Inflammatory macrophage treated with lipopolysaccharide for 1 hour (primary cell): ENCODE results near the gene SNAPC2.
"Not testable (repeated sequence)": the region's sequence is repeated elsewhere in the genome, so short reads cannot be mapped to it uniquely, and the experiment has no call there.

ENCODE experiments used
- DNase-seq, 2 donors: peaks; one replicate each; pipeline ENCODE4 v3.0.0-alpha.2; 2020 to 2022

The SNAPC2 gene

DNA sequence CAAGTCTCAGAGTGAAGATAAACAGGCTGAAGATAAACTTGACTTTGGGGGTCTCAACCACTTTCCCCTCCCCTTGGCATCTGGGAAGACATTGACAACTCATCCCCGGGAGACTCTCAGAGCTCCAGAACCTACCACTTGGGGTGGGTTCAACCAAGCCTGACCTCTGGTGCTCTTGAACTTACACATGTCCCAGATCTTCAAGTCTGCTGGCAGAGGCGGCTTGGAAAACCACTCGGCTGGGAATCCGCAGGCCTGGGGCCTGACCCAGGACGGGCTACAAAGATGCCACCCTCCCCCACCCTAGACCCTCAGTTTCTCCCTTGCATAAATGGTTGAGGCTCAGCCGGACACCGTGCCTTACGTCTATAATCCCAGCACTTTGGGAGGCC is 31.3 kb upstream of the SNAPC2 start:
- no peak for DNase-seq

DNA sequence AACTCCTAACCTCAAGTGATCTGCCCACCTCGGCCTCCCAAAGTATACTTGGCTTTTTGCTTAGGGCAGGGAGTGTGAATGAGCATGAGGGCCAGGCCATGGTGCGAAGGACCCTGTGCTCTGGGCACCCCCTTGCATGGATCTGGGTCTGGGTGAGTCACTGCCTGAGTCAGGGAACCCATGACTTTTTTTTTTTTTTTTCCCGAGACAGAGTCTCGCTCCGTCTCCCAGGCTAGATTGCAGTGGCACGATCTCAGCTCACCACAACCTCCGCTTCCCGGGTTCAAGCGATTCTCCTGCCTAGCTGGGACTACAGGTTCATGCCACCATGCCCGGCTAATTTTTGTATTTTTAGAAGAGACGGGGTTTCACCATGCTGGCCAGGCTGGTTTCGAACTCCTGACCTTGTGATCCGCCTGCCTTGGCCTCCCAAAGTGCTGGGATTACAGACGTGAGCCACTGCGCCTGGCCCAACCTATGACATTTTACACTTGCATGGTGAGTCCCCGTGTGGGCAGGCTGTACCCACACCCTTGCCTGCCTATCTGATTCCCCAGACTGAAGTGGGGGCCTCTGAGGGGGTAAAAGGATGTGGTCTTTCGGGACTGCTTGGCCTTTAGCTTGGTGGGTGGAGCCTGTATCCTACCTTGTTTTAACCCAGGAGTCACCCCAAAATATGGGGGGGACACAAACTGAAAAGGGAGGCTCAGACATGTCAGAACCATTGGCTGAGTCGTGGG is 26.6 kb upstream of the SNAPC2 start:
- not testable (repeated sequence) for DNase-seq

DNA sequence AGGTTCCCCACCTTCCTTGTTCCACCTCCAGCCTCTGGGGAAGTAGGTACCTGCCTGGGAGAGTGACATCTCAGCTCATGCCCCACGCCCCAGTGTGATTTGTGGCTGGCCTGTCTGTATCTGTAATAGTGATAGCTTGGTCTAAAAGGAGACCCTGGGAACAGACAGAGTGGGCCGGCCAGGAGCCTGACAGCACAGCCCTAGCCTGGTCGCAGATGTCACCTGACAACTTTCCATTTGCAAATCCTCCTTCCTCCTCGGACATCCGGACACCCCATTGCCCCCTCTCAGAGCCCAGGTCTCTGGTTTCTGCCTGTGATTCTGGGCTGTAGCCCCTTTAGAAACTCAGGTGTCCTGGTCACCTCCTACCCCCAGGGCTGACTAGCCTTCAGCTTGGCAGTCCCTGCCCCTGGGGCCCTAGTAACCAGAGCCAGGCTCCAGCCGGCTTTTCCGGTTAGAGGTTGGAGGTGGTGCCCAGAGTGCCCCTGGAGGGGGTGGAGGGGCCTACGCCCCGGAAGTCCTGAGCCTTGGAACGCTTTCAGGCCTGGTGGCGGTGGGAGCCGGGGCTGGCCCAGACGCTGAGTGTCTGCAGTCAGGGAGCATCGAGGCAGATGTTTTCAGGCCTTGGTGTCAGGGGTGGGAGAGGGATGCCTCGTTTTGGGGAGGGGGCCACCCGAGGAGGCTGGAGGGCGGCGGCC is 25.4 kb upstream of the SNAPC2 start:
- no peak for DNase-seq

DNA sequence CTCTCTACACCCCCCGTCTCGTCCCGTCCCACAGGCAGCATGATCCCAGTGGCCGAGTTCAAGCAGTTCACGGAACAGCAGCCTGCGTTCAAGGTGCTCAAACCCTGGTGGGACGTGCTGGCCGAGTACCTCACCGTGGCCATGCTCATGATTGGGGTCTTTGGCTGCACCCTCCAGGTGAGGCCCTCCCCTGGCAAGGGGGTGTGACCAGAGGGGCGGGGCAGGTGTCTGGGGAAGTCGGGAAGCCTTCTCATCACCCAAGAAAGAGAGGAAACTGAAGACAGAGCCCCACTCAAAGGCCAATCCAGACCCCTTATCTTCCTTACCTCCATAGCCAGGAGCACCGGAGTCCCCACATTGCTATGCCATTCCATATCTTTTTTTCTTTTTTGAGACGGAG is 24.6 kb upstream of the SNAPC2 start:
- DNase-seq = no peak

DNA sequence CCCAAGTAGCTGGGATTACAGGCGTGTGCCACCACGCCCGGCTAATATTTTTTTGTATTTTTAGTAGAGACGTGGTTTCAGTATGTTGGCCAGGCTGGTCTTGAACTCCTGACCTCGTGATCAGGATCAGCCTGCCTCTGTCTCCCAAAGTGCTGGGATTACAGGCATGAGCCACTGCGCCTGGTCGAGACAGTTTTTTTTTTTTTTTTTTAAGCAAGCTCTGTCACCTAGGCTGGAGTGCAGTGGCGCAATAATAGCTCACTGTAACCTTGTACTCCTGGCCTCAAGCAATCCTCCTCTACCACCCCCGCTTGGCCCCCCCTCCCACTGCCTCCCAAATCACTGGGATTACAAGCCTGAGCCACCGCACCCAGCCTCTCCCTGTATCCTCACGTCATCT is 22.8 kb upstream of the SNAPC2 start:
- no peak for DNase-seq

DNA sequence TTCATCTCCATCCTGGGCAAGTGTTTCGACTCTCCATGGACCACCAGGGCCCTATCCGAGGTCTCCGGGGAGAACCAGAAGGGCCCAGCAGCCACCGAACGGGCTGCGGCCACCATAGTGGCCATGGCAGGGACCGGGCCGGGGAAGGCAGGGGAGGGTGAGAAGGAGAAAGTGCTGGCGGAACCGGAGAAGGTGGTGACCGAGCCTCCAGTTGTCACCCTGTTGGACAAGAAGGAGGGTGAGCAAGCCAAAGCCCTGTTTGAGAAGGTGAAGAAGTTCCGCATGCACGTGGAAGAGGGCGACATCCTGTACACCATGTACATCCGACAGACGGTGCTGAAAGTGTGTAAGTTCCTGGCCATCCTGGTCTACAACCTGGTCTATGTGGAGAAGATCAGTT is 21.2 kb upstream of the SNAPC2 start:
- DNase-seq = no peak

DNA sequence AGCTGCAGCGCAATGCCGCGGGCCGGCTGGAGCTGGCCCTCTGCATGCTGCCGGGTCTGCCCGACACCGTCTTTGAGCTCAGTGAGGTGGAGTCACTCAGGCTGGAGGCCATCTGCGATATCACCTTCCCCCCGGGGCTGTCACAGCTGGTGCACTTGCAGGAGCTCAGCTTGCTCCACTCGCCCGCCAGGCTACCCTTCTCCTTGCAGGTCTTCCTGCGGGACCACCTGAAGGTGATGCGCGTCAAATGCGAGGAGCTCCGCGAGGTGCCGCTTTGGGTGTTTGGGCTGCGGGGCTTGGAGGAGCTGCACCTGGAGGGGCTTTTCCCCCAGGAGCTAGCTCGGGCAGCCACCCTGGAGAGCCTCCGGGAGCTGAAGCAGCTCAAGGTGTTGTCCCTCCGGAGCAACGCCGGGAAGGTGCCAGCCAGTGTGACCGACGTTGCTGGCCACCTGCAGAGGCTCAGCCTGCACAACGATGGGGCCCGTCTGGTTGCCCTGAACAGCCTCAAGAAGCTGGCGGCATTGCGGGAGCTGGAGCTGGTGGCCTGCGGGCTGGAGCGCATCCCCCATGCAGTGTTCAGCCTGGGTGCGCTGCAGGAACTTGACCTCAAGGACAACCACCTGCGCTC is 20.3 kb upstream of the SNAPC2 start:
- no peak for DNase-seq

DNA sequence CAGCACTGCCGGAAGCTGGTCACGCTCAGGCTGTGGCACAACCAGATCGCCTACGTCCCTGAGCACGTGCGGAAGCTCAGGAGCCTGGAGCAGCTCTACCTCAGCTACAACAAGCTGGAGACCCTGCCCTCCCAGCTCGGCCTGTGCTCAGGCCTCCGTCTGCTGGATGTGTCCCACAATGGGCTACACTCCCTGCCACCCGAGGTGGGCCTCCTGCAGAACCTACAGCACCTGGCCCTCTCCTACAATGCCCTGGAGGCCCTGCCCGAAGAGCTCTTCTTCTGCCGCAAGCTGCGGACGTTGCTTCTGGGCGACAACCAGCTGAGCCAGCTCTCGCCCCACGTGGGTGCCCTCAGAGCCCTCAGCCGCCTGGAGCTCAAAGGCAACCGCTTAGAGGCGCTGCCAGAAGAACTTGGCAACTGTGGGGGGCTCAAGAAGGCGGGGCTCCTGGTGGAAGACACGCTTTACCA is 19.7 kb upstream of the SNAPC2 start:
- no peak for DNase-seq

DNA sequence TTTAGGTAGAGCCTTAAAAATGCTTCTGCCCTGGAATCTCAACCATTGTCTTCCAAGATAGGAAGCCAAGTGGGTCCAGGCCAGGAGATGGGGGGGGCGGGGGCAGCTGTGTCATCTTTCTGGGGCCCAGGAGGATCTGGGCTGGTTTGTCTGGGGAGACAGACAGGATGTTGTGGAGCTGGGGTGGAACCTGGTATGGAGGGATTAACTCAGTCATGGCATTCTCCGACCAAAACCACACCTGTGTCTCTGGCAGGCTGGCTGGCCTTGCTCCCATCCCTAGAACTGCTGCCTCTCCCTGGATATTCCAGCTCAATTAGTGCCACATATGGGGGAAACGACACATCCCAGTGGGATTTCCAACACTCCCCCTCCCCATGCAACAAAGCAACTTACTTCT is 19.2 kb upstream of the SNAPC2 start:
- no peak for DNase-seq

DNA sequence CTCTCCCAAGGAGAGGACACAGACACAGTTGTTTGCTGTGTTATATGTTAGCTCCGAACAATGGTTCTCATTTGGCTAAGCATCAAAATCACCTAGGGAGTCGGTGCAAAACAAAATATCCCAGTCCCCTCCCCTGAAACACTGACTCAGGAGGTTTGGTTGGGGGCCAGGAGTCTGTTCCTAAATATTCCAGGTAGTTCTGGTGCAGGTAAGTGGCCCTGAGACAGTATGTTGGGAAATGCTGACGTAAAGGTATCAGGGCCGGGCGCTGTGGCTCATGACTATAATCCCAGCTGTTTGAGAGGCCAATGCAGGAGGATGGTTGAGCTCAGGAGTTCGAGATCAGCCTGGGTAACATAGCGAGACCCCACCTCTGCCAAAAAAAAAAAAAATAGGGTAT is 18.8 kb upstream of the SNAPC2 start:
- DNase-seq = no peak

DNA sequence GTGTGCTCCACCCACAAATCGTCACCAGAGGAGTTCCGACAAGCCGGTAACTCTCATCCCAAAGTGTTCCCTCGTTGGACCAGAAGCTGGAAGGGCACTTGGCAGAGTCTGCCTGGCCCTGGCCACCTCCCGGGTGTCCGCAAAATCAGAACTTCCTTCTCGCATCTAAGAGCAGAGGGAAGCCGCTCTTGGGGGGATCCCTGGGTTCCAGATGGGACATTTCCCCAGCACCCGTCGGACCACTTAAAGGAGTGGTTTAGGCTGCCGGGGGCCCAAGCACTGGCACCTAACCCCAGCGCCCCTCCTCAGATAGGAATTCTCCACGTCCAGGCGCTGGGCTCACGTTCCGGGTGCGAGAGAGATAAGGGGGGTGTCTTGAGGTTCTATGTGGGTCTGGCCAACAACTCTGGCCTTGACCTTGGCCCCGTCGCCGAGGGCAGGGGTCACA is 17.3 kb upstream of the SNAPC2 start:
- DNase-seq = no peak

DNA sequence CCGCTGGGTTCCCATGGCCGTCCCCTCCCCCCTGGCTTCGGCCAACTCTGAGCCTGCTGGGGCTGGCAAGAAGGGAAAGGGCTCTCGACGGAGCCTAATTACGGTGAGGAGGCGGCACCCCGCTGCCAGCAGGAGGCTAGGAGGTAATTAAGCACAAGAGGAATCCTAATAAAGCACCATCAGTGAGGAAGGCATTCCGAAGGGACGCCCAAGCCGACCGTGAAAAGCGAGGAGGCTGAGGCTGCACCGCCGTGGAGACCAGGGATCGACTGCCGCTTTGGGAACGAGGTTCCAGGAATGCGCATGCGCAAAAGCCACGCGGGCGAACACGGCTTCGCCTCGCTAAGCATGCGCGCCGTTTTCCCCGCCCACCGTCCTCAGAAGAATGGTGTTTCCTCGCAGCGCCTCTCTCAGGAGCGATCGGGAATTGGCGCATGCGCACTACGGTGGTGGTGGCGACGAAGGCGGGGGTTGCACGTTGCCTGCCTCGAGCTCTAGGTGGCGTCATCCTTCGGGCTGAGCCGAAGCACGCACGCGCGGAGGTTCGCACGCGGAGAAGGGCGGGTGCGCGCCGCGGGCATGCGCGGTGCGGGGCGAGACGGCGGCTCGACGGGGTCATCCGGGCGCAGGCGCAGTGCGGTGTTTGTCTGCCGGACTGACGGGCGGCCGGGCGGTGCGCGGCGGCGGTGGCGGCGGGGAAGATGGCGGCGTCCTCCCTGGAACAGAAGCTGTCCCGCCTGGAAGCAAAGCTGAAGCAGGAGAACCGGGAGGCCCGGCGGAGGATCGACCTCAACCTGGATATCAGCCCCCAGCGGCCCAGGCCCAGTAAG is 16.7 kb upstream of the SNAPC2 start, which contains the start of gene MAP2K7:
TSS of gene MAP2K7 (plus strand) at position 634 of the 830 bp plus-strand sequence. CDS start at position 702, 68 bp downstream.
- peak; percentile 98 to 100 for DNase-seq

DNA sequence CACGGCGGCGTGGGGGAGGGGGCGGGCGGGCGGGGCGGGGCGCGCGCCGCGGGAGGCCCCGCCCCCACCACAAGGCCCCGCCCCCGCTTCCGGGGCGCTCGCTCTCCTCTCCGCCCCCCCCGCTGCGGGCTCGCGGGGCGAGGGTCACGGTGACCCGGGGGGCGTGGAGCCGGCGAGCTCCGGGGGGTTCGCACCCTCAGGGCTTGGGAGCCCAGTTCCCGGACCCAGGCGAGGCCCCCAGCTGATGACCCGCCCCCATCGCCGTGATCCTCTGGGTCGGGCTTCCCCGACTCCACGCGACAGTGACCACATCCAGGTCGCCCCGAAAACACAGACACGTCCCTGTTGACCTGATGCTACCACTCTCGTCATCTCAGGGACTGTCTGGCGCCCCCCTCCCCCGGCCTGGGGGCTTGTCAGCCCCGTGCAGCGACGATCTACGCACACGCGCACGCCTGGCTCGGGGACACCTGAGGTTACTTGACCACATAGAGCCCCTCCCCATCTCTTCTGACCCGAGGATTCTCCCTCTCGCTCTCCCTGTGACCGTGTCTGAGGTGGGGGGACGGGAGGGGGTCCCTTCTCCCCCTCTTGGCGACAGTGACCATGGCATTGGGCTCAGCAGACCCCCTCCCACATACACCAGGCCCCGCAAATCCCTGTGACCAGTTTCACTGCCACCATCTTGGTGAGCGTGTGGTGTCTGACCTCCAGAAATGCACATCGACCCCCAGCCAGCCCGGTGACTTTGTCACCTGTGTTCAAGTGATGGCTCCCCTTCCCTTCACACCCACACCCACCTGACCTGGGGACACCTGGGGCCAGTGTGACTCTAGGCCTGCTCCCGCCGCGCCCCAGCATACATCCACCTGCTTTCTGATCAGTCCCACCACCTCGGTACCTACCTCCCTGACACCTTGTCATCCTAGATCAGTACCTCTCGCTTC is 15.8 kb upstream of the SNAPC2 start:
- peak; percentile 32 to 54 for DNase-seq

DNA sequence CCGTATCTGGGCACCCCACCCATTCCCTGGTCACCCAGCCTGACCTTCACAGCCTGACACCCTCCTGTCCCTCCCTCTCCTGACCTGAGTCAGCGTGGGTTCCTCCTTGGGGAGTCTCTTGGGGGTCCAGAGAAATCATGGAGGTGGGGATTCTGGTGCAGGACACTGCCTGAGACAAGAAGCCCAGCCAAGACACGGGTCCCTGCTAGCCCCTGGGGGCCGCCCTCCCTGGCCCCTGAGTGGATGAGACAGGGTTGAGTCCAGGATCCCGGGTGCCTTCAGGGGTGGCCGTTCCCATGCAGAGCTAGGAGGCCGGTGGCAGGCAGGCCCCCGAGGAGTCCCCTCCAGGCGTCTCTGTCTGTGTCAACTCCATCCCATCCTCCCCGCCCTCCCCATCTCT is 14.9 kb upstream of the SNAPC2 start:
- no peak for DNase-seq

DNA sequence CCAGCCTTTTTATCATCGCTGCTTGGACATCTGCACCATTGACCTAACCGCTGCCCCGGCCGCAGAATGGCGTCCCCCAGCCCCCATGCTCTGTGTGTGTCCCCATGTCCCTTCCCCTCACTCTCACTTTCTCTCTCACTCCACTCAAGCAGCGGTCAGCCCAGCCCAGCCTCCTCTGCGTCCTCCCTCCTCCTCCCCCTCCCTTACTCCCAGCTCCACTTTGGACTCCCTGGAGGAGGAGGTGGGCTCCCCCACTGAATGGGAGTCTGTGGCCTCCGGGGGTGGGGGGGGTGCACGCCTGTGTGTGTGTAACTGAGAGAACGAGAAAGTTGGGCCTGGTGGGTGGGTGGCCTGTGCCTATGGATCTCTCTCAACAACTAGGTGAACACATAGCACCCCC is 14.3 kb upstream of the SNAPC2 start:
- no peak for DNase-seq

DNA sequence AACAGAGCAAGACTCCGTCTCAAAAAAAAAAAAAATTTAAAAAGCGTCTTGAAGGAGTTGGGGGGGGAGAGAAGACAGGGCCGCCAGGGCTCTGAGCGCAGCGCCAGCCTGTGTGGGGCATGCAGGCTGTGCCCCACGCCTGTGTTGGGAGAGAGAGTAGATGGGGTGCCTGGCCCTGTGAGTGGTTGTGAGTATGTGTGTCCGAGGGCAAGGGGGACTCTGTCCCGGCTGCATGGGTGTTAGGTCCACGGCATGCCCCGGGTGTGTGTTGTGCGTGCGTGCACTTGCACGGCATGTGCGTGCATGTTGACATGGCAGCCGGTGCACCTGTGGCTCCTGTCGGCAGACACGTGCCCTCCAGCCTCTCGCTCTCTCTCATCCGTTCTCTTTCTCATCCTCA is 13.0 kb upstream of the SNAPC2 start:
- no peak for DNase-seq

DNA sequence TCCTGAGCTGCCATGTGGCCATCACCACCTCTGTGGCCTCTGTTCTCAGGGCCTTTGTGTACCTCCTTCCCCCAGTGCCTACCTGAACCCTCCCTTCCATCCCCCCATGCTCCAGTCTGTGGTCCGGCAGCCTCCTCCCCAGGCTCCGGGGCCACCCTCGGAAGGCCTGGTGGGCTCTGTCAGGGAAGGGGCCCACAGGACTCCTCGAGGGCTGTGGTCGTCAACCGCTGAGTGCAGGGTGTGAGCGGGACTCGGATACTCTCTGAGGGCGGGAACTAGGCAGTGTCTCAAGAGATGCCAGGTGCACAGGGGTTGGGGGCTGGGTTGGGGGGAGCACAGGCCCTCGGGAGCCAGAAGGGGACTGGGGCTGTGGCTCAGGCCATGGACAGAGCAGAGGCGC is 12.6 kb upstream of the SNAPC2 start:
- DNase-seq = no peak

DNA sequence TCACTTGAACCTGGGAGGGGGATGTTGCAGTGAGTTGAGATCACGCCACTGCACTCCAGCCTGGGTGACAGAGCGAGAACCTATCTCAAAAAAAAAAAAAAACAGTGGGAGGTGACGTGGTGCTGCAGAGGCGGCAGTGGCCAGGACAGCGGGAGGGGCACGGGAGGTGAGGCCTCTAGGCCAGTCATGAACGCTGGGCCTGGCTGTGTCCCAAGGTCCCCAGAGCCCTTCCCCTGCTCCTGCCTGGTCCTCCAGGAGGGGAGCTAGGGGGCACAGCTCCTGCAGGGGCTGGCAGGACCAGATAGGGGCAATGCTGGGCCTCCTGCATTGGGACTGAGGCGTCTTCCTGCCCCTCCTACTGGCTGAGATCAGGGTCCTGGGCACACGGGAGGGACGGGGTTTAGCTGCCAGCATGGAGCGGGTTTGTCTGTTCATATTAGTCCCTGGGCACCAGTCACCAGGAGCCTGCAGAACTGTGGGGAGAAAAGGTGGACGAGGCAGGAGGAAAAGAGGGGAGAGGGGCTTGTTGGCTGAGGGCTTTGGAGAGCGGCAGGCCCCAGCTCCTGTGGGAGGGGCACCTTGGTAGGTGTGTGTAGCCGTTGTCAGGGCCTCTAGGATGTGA is 11.9 kb upstream of the SNAPC2 start:
- DNase-seq = no peak

DNA sequence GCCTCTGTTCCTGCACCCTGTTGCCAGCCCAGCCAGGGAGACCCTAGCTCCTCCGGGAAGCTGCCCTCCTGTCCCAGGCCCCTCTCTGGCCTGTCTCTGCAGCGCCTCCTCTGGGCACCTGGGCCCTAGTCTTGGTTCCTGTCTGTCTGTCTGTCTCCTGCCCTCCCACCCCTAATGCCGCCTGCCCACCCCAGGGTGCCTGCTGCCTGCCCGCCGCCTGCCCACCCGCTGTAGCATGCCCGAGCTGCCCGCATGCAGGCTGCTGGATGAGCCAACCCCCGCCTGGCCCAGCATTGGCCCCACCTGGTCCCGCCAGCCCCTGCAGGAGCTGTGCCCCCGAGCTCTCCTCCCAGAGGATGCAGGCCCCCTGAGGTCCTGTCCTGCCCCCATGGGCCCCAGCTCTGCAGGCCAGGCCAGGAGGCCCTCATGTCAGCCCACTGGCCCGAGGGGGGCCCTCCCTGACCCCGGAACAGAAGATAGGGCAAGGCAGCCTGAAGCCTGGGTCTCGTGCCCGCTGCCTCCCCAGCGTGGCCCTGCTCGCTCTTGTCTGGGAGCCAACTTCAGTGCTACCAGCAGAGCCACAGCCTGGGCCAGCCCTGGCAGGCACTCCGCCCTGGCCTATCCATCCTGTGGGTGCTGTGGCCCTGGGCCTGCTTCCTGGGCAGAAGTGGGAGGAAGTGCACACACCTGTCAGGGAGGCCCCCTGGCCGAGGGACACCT is 11.2 kb upstream of the SNAPC2 start:
- DNase-seq = no peak

DNA sequence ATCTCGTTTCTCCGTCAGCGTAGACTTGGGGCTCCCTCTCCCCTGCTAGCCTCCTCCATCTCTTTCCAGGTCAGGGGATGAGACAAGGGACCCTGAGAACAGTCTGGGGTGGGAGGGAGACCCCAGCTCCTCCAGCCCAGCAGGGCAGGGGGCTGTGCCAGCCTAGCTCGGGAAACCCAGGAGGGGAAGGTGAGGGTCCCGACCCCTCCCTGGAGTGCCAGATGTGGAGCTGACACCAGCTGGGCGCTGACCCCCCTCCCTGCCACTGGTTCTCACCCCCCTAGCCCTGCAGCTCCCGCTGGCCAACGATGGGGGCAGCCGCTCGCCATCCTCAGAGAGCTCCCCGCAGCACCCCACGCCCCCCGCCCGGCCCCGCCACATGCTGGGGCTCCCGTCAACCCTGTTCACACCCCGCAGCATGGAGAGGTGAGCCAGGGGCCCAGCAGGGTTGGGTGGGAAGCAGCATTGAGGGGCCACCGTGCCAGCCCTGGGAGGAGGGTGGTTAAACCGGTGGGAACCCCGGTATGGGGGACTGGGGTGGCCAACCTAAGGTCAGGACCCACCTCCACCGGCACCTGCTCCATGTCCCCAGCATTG is 10.6 kb upstream of the SNAPC2 start:
- DNase-seq = no peak
